Endothelial cell of umbilical vein (primary cell): ENCODE results near the gene GRIK1.

Experiments
- CTCF ChIP-seq, 2 donors: IDR thresholded peaks; 1 replicate in 1 of 2; 2 replicates in 1 of 2; pipeline ENCODE4 v1.5.1; 2011; ENCODE audit warnings: low read length in 2 of 2, mild to moderate bottlenecking in 2 of 2, moderate library complexity in 2 of 2, control low read depth in 1 of 2, inconsistent platforms in 1 of 2, low read depth in 1 of 2; ENCODE audit not compliant: insufficient read depth in 1 of 2; ENCODE audit errors: extremely low read depth in 1 of 2
- EZH2 ChIP-seq: IDR thresholded peaks from 2 replicates; pipeline ENCODE4 v1.6.1; 2012; ENCODE audit warnings: borderline replicate concordance, low read depth, mild to moderate bottlenecking, moderate library complexity, low read length, inconsistent platforms; ENCODE audit not compliant: severe bottlenecking
- FOS ChIP-seq: IDR thresholded peaks from 2 replicates; pipeline ENCODE4 v1.6.1; 2011; ENCODE audit warnings: mild to moderate bottlenecking, low read length, moderate library complexity, borderline replicate concordance; ENCODE audit not compliant: insufficient read depth
- GATA2 ChIP-seq: IDR thresholded peaks from 2 replicates; pipeline ENCODE4 v1.7.0; 2011; ENCODE audit warnings: low read depth, mild to moderate bottlenecking, moderate library complexity, mixed read lengths, low read length; ENCODE audit not compliant: insufficient read length, insufficient read depth
- JUN ChIP-seq: IDR thresholded peaks from 2 replicates; pipeline ENCODE4 v1.6.1; 2011; ENCODE audit warnings: borderline replicate concordance, low read depth; ENCODE audit not compliant: insufficient read length, insufficient read depth
- MYC ChIP-seq: IDR thresholded peaks from one replicate; pipeline ENCODE4 v1.6.1; 2011; ENCODE audit warnings: mild to moderate bottlenecking, low read depth, low read length
- POLR2A ChIP-seq: IDR thresholded peaks from 2 replicates; pipeline ENCODE4 v1.6.1; 2012; ENCODE audit warnings: low read depth, mild to moderate bottlenecking, control low read depth, low read length
- POLR2AphosphoS5 ChIP-seq: IDR thresholded peaks from 2 replicates; pipeline ENCODE4 v1.6.1; 2012; ENCODE audit warnings: low read depth, mild to moderate bottlenecking, control low read depth, low read length, moderate library complexity; ENCODE audit not compliant: insufficient read depth
- TF ChIP-seq, protein P1 (sequence below): IDR thresholded peaks from 2 replicates; pipeline ENCODE4 v1.6.1; 2011; ENCODE audit not compliant: insufficient read depth, insufficient read length

GRCh38 chr21:29637553-29637952 is 302.2 kb downstream of the GRIK1 start:
- TF ChIP-seq CTCF (IDR thresholded peaks at IDR 0.05; ENCODE audit: extremely low read depth in 1 of 2, insufficient read depth in 1 of 2, low read depth in 1 of 2, low read length in 2 of 2) (no peak), EZH2 (no peak), POLR2AphosphoS5 (no peak), JUN (no peak), FOS (no peak), POLR2A (no peak), GATA2 (no peak), MYC (no peak)
- TF ChIP-seq, protein P1, sequence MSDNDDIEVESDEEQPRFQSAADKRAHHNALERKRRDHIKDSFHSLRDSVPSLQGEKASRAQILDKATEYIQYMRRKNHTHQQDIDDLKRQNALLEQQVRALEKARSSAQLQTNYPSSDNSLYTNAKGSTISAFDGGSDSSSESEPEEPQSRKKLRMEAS: no peak
